Measurements from ENCODE around the gene IL1RAPL1. TPM values are rescaled to one million over a fixed set of nuclear protein-coding genes. Genes with fewer than 3 reads are reported as not detected.

Gene IL1RAPL1
- total RNA-seq, 4 donors from 2014 or later, result 0.13 TPM; not detected in 3

DNA sequence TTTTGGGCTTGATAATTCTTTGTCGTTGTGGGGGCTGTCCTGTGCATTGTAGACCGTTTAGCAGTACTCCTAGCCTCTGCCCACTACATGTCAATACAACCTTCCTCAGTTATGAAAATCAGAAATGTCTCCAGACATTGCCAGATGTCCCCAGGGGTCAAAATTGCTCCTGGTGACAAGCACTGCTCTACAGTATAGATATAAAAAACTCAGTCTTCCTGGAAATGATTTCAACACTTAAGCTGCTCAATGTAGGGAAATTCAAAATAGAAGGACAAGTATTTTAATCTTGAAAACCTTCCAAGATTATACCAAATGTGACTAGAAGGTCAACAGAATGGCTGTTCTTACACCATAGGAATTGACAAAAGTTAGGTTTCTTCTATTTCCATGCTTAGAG lies 1339.4 kb downstream of the IL1RAPL1 start:
- Histone ChIP-seq H3K9me3 (no peaks in the 10 kb centered on the region), H3K27ac (no peak overlapping the region), H3K4me1 (no peaks in the 10 kb centered on the region), H3K27me3 (no peaks in the 10 kb centered on the region), H3K36me3 (no peaks in the 10 kb centered on the region), H3K4me3 (no peak overlapping the region)
- 63% methylated on average over 2 of the region's 2 CpGs for WGBS
- DNase-seq (ENCODE audit: low spot score in 2 of 2), result no peak
- no peak for TF ChIP-seq EP300 (IDR thresholded peaks at IDR 0.05)
- TF ChIP-seq POLR2A (IDR thresholded peaks at IDR 0.05), result no peak
- TF ChIP-seq POLR2AphosphoS5 (IDR thresholded peaks at IDR 0.05), result no peak
- TF ChIP-seq, protein P1, sequence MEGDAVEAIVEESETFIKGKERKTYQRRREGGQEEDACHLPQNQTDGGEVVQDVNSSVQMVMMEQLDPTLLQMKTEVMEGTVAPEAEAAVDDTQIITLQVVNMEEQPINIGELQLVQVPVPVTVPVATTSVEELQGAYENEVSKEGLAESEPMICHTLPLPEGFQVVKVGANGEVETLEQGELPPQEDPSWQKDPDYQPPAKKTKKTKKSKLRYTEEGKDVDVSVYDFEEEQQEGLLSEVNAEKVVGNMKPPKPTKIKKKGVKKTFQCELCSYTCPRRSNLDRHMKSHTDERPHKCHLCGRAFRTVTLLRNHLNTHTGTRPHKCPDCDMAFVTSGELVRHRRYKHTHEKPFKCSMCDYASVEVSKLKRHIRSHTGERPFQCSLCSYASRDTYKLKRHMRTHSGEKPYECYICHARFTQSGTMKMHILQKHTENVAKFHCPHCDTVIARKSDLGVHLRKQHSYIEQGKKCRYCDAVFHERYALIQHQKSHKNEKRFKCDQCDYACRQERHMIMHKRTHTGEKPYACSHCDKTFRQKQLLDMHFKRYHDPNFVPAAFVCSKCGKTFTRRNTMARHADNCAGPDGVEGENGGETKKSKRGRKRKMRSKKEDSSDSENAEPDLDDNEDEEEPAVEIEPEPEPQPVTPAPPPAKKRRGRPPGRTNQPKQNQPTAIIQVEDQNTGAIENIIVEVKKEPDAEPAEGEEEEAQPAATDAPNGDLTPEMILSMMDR (IDR thresholded peaks at IDR 0.05), result no peak

DNA sequence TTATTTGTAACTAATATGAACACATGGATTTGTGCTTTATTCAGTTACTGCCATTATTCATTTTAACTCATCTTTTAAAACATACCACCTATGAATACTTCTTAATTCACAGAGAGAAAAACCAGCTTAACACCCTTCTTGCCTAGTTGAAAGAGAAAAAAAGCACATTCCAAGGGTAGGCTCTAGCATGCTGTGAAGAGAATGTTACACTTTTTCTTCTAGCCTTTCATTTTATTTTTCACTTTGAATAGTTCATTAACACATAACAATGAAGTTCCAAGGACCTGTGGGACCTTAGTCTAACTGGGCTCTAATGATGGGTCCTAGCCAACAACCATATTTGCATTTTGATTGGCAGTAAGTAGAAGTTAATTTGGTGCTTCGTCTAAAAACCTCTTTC lies 1348.2 kb downstream of the IL1RAPL1 start:
- 50% methylated on average over 1 of the region's 1 CpG for WGBS
- H3K4me3 ChIP-seq, result no peak overlapping the region
- no peaks in the 10 kb centered on the region for H3K9me3 ChIP-seq
- H3K27ac ChIP-seq, result no peak overlapping the region
- no peak for DNase-seq (ENCODE audit: low spot score in 2 of 2)
- no peaks in the 10 kb centered on the region for H3K36me3 ChIP-seq
- TF ChIP-seq, protein P1 (IDR thresholded peaks at IDR 0.05), result no peak
- TF ChIP-seq POLR2AphosphoS5 (IDR thresholded peaks at IDR 0.05) (no peak), POLR2A (IDR thresholded peaks at IDR 0.05) (no peak), EP300 (IDR thresholded peaks at IDR 0.05) (no peak)
- H3K27me3 ChIP-seq, result no peaks in the 10 kb centered on the region
- no peaks in the 10 kb centered on the region for H3K4me1 ChIP-seq

DNA sequence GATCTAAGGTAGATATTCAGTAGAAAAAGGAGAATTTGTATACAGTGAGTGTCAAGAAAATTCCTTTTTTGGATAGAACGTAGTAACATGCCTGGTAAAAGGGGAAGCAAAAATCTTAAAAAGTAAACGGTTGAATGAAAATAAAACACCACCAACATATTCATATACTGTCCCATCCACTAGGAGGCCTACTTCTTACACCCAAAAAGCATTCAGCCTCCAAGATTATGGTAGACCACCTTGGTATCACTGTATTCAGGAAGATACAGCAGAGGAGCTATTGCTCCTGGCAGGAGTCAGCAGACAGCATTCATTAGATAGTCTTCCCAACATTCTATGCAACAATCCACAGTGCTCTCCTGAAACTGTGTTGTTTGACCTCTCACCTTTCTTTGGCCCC lies 1353.5 kb downstream of the IL1RAPL1 start:
- DNase-seq (ENCODE audit: low spot score in 2 of 2), result no peak
- no peaks in the 10 kb centered on the region for H3K27me3 ChIP-seq
- no peak for TF ChIP-seq EP300 (IDR thresholded peaks at IDR 0.05)
- no peak for TF ChIP-seq POLR2AphosphoS5 (IDR thresholded peaks at IDR 0.05)
- TF ChIP-seq POLR2A (IDR thresholded peaks at IDR 0.05), result no peak
- TF ChIP-seq, protein P1 (IDR thresholded peaks at IDR 0.05), result no peak
- H3K27ac ChIP-seq, result no peak overlapping the region
- no peaks in the 10 kb centered on the region for H3K36me3 ChIP-seq
- no peak overlapping the region for H3K4me3 ChIP-seq
- 72% methylated on average over 2 of the region's 2 CpGs for WGBS
- H3K9me3 ChIP-seq, result no peaks in the 10 kb centered on the region
- no peaks in the 10 kb centered on the region for H3K4me1 ChIP-seq

DNA sequence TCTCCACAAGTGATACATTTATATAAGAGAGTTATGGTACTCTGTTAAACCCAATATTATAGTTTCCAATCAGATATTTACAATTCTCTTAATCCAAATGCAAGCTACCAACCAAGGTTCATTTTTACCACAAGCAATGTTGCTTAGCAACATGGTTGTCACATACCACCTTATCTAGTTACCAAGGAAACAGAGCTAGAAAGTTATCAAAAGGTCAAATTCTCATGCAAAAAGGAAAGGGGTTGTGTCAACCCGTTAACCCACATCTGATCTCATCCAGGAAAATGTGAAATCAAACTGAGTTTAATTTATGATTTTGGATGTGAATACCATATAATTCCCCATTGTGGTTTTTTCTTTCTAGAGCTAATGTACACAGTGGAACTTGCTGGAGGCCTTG lies 1354.0 kb downstream of the IL1RAPL1 start:
- no peak for DNase-seq (ENCODE audit: low spot score in 2 of 2)
- TF ChIP-seq, protein P1 (IDR thresholded peaks at IDR 0.05), result no peak
- TF ChIP-seq POLR2AphosphoS5 (IDR thresholded peaks at IDR 0.05), result no peak
- TF ChIP-seq POLR2A (IDR thresholded peaks at IDR 0.05), result no peak
- TF ChIP-seq EP300 (IDR thresholded peaks at IDR 0.05), result no peak
- WGBS, result 26% methylated on average over 1 of the region's 1 CpG
- Histone ChIP-seq H3K4me3 (no peak overlapping the region), H3K36me3 (no peaks in the 10 kb centered on the region), H3K27me3 (no peaks in the 10 kb centered on the region), H3K4me1 (no peaks in the 10 kb centered on the region), H3K27ac (no peak overlapping the region), H3K9me3 (no peaks in the 10 kb centered on the region)

DNA sequence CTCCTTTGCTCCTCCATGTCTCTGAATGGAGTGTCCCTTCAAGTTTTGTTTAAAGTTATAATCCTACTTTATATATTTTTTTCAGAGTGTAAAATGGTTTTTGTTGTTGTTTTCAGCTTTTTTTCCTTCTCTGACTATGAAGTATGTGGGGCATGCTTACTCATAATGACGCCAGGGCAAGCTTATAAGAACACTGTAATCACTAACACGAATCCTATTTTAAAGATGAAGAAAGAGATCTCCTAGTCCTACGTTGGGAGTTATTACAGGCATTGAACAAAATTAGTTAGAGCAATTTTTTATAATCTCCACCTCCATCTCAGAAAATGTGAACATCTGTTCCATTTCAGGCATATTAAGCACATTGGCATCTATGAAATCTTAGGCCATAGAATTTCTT lies 1360.0 kb downstream of the IL1RAPL1 start:
- no peaks in the 10 kb centered on the region for H3K36me3 ChIP-seq
- 64% methylated on average over 3 of the region's 3 CpGs for WGBS
- no peak overlapping the region for H3K4me3 ChIP-seq
- H3K27me3 ChIP-seq, result no peaks in the 10 kb centered on the region
- no peak overlapping the region for H3K27ac ChIP-seq
- TF ChIP-seq, protein P1 (IDR thresholded peaks at IDR 0.05), result no peak
- no peak for TF ChIP-seq EP300 (IDR thresholded peaks at IDR 0.05)
- TF ChIP-seq POLR2A (IDR thresholded peaks at IDR 0.05), result no peak
- no peak for TF ChIP-seq POLR2AphosphoS5 (IDR thresholded peaks at IDR 0.05)
- no peak for DNase-seq (ENCODE audit: low spot score in 2 of 2)
- H3K9me3 ChIP-seq, result no peaks in the 10 kb centered on the region
- H3K4me1 ChIP-seq, result no peaks in the 10 kb centered on the region

Data from suprapubic skin (tissue), 4 donors.